Measurements from ENCODE around the gene DDX3Y.

Gene DDX3Y

DNA sequence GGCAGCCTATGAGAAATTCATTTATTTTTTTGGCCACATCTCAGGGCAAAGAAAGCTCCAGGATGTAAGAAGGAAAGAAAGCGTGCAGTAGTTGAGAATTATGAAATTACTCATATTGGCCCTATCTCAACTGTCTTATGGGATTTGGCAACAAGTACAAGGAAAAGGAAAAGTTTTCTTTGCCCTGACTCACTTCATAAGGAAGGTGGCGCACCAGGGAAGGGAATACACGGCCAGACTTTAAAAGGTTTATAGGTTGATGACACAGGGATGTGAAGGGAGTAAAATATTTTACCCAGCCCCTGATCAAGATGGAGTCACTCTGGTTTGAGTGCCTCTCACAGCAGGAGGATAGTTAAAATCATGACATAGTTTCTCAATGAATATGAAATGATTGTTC, 23.4 kb downstream of the DDX3Y start:
- no peak for DNase-seq
- H3K36me3 ChIP-seq (ENCODE audit: control insufficient read depth in 1 of 2, insufficient read depth in 2 of 2, low read depth in 1 of 2, low read length in 2 of 2), result no peaks in the 10 kb centered on the region
- no peak overlapping the region for H2BK120ac ChIP-seq (ENCODE audit: low read depth, low read length)
- 97% methylated on average over 2 of the region's 3 CpGs for WGBS
- no peaks in the 10 kb centered on the region for H3K4me1 ChIP-seq (ENCODE audit: control insufficient read depth, insufficient read depth, low read depth, low read length)
- H3K27me3 ChIP-seq (ENCODE audit: control insufficient read depth in 1 of 2, insufficient read depth in 1 of 2, low read length in 2 of 2), result no peaks in the 10 kb centered on the region
- H3K9me3 ChIP-seq (ENCODE audit: control insufficient read depth, low read length), result no peaks in the 10 kb centered on the region
- no peak overlapping the region for H3K14ac ChIP-seq (ENCODE audit: low read length in 2 of 2)
- no peak overlapping the region for H4K91ac ChIP-seq (ENCODE audit: low read length)
- no peak overlapping the region for H2AK5ac ChIP-seq (ENCODE audit: low read length, severe bottlenecking)
- H3K4me2 ChIP-seq (ENCODE audit: low read length, poor library complexity, severe bottlenecking), result no peak overlapping the region
- H3K9ac ChIP-seq (ENCODE audit: low read length), result no peak overlapping the region
- H3K18ac ChIP-seq (ENCODE audit: low read depth in 1 of 2, low read length in 2 of 2), result no peak overlapping the region
- no peaks in the 10 kb centered on the region for H3K79me1 ChIP-seq (replicated peaks; ENCODE audit: low read length, poor library complexity, severe bottlenecking)
- H2BK12ac ChIP-seq (ENCODE audit: low read length in 2 of 2), result no peak overlapping the region
- H3K23ac ChIP-seq (ENCODE audit: low read length in 2 of 2), result no peak overlapping the region
- H4K8ac ChIP-seq (ENCODE audit: low read length), result no peak overlapping the region
- H2BK5ac ChIP-seq (ENCODE audit: low read depth, low read length, poor library complexity, severe bottlenecking), result no peak overlapping the region
- H3K27ac ChIP-seq (ENCODE audit: low read length, poor library complexity, severe bottlenecking), result no peak overlapping the region
- H2BK15ac ChIP-seq (ENCODE audit: low read depth, poor library complexity, severe bottlenecking), result no peak overlapping the region
- H3K4ac ChIP-seq (ENCODE audit: low read depth in 1 of 2, low read length in 2 of 2), result no peak overlapping the region
- H2AFZ ChIP-seq (ENCODE audit: low read depth, low read length), result no peak overlapping the region
- no peak overlapping the region for H3K4me3 ChIP-seq (ENCODE audit: insufficient read depth in 1 of 2, low read depth in 1 of 2, low read length in 2 of 2)

DNA sequence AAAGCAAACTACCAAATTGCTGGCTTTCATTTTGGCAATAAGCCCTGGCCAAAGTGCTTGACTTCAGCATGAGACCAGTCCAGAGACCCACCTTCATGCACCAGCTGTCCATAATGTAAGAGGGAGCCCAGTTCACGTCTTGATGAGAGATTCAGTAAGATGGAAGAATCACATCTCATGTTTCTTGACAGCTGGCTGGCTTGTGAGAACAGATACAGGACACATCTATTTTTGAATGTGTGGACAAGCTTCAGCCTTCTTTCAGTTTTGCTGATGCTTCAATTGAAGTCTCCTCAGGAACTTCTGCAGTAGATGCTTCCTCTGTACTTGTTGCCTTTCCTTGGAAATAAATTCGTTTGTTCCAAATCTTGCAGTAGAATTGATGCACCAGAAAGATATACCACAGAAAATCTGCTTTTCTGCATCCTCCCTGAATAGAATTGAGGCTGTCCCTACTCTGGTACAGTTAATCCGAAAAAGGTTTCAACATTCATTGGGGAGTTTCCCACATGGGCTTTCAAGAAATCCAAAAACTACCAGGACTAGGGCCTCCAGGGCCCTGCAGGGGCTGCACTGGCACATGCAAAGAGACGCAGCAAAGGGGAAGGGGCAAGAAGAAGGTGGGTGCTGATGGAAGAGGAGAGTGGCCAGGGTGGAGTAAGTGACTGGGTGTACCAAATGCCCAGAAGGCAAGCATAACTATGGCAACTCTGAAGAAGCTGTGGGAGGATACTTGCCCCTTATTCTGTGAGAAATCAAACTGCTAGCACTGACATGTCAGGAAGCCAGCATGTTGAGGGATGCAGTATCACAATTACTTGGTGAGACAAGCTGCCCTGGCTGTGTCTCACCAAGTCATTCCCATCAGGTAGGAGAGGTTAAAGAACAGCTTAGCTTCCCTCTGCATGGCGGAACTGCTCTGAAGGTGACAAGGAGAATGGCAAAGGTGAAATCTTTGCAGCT, 37.3 kb downstream of the DDX3Y start:
- no peak overlapping the region for H4K8ac ChIP-seq (ENCODE audit: low read length)
- no peak overlapping the region for H2BK120ac ChIP-seq (ENCODE audit: low read depth, low read length)
- no peak overlapping the region for H2AFZ ChIP-seq (ENCODE audit: low read depth, low read length)
- H3K9me3 ChIP-seq (ENCODE audit: control insufficient read depth, low read length), result no peaks in the 10 kb centered on the region
- H3K4me3 ChIP-seq (ENCODE audit: insufficient read depth in 1 of 2, low read depth in 1 of 2, low read length in 2 of 2), result no peak overlapping the region
- H3K27ac ChIP-seq (ENCODE audit: low read length, poor library complexity, severe bottlenecking), result no peak overlapping the region
- H3K4ac ChIP-seq (ENCODE audit: low read depth in 1 of 2, low read length in 2 of 2), result no peak overlapping the region
- no peak overlapping the region for H3K23ac ChIP-seq (ENCODE audit: low read length in 2 of 2)
- no peak overlapping the region for H2BK5ac ChIP-seq (ENCODE audit: low read depth, low read length, poor library complexity, severe bottlenecking)
- H4K91ac ChIP-seq (ENCODE audit: low read length), result no peak overlapping the region
- H3K14ac ChIP-seq (ENCODE audit: low read length in 2 of 2), result no peak overlapping the region
- no peak overlapping the region for H3K4me2 ChIP-seq (ENCODE audit: low read length, poor library complexity, severe bottlenecking)
- no peak for DNase-seq
- no peaks in the 10 kb centered on the region for H3K27me3 ChIP-seq (ENCODE audit: control insufficient read depth in 1 of 2, insufficient read depth in 1 of 2, low read length in 2 of 2)
- H3K36me3 ChIP-seq (ENCODE audit: control insufficient read depth in 1 of 2, insufficient read depth in 2 of 2, low read depth in 1 of 2, low read length in 2 of 2), result no peaks in the 10 kb centered on the region
- H2BK15ac ChIP-seq (ENCODE audit: low read depth, poor library complexity, severe bottlenecking), result no peak overlapping the region
- no peaks in the 10 kb centered on the region for H3K4me1 ChIP-seq (ENCODE audit: control insufficient read depth, insufficient read depth, low read depth, low read length)
- no peak overlapping the region for H3K9ac ChIP-seq (ENCODE audit: low read length)
- H2BK12ac ChIP-seq (ENCODE audit: low read length in 2 of 2), result no peak overlapping the region
- no peak overlapping the region for H3K18ac ChIP-seq (ENCODE audit: low read depth in 1 of 2, low read length in 2 of 2)
- no peaks in the 10 kb centered on the region for H3K79me1 ChIP-seq (replicated peaks; ENCODE audit: low read length, poor library complexity, severe bottlenecking)
- no peak overlapping the region for H2AK5ac ChIP-seq (ENCODE audit: low read length, severe bottlenecking)
- 66% methylated on average over 5 of the region's 5 CpGs for WGBS
